ENCODE results near the gene BAIAP2L2. TPM values are rescaled to one million over a fixed set of nuclear protein-coding genes. Genes with fewer than 3 reads are reported as not detected.

The BAIAP2L2 gene
- polyA plus RNA-seq, 1 donor from 2014 or later = 2.3 TPM

GRCh38 chr22:38078046-38078840 is 32.2 kb downstream of the BAIAP2L2 start:
- TF ChIP-seq TAF1 (IDR thresholded peaks at IDR 0.05; ENCODE audit: low read depth) (no peak), POLR2AphosphoS5 (IDR thresholded peaks at IDR 0.05) (no peak), MXI1 (conservative IDR thresholded peaks at IDR 0.05; ENCODE audit: poor library complexity, severe bottlenecking) (no peak), EP300 (conservative IDR thresholded peaks at IDR 0.05; ENCODE audit: poor library complexity, severe bottlenecking) (no peak), RAD21 (conservative IDR thresholded peaks at IDR 0.05) (no peak), EZH2 (IDR thresholded peaks at IDR 0.05; ENCODE audit: borderline replicate concordance, insufficient read depth, low read length, poor library complexity, severe bottlenecking) (no peak), SMC3 (conservative IDR thresholded peaks at IDR 0.05; ENCODE audit: poor library complexity) (no peak), REST (IDR thresholded peaks at IDR 0.05; ENCODE audit: borderline replicate concordance) (no peak), CTCF (IDR thresholded peaks at IDR 0.05; ENCODE audit: poor library complexity, severe bottlenecking) (no peak)
- no peak overlapping the region for H3K4me3 ChIP-seq (ENCODE audit: low read length)
- H3K4me2 ChIP-seq (ENCODE audit: low read length) = no peak overlapping the region
- H3K9me2 ChIP-seq (ENCODE audit: insufficient read depth, low read length) = no peaks in the 10 kb centered on the region
- H3K9me3 ChIP-seq (ENCODE audit: low read length) = no peaks in the 10 kb centered on the region
- H3K27me3 ChIP-seq (ENCODE audit: insufficient read depth, low read depth, low read length) = peaks cover 16% of the 10 kb centered on the region
- no peaks in the 10 kb centered on the region for H3K79me2 ChIP-seq (replicated peaks; ENCODE audit: insufficient read depth, low read length)
- no peaks in the 10 kb centered on the region for H4K20me1 ChIP-seq (ENCODE audit: insufficient read depth)
- no peak overlapping the region for H2AFZ ChIP-seq (ENCODE audit: low read depth, low read length)
- H3K36me3 ChIP-seq (ENCODE audit: insufficient read depth, low read length) = no peaks in the 10 kb centered on the region
- H3K27ac ChIP-seq (ENCODE audit: low read length) = no peak overlapping the region
- H3K9ac ChIP-seq (ENCODE audit: low read length) = no peak overlapping the region
- H3F3A ChIP-seq (ENCODE audit: insufficient read depth, low read length, poor library complexity, severe bottlenecking) = no peaks in the 10 kb centered on the region

- Histone ChIP-seq H3K4me2 (ENCODE audit: low read length) (no peak overlapping the region), H3K27ac (ENCODE audit: low read length) (no peak overlapping the region), H4K20me1 (ENCODE audit: insufficient read depth) (no peaks in the 10 kb centered on the region), H3K9me3 (ENCODE audit: low read length) (no peaks in the 10 kb centered on the region), H2AFZ (ENCODE audit: low read depth, low read length) (no peak overlapping the region), H3K4me3 (ENCODE audit: low read length) (no peak overlapping the region), H3K79me2 (replicated peaks; ENCODE audit: insufficient read depth, low read length) (no peaks in the 10 kb centered on the region), H3K36me3 (ENCODE audit: insufficient read depth, low read length) (no peaks in the 10 kb centered on the region), H3K9ac (ENCODE audit: low read length) (no peak overlapping the region), H3K9me2 (ENCODE audit: insufficient read depth, low read length) (no peaks in the 10 kb centered on the region), H3F3A (ENCODE audit: insufficient read depth, low read length, poor library complexity, severe bottlenecking) (no peaks in the 10 kb centered on the region), H3K27me3 (ENCODE audit: insufficient read depth, low read depth, low read length) (peaks cover 16% of the 10 kb centered on the region)
- TF ChIP-seq CTCF (IDR thresholded peaks at IDR 0.05; ENCODE audit: poor library complexity, severe bottlenecking) = no peak
- no peak for TF ChIP-seq EZH2 (IDR thresholded peaks at IDR 0.05; ENCODE audit: borderline replicate concordance, insufficient read depth, low read length, poor library complexity, severe bottlenecking)
- TF ChIP-seq SMC3 (conservative IDR thresholded peaks at IDR 0.05; ENCODE audit: poor library complexity) = no peak
- no peak for TF ChIP-seq MXI1 (conservative IDR thresholded peaks at IDR 0.05; ENCODE audit: poor library complexity, severe bottlenecking)
- TF ChIP-seq TAF1 (IDR thresholded peaks at IDR 0.05; ENCODE audit: low read depth) = no peak
- no peak for TF ChIP-seq REST (IDR thresholded peaks at IDR 0.05; ENCODE audit: borderline replicate concordance)
- TF ChIP-seq POLR2AphosphoS5 (IDR thresholded peaks at IDR 0.05) = no peak
- no peak for TF ChIP-seq RAD21 (conservative IDR thresholded peaks at IDR 0.05)
- no peak for TF ChIP-seq EP300 (conservative IDR thresholded peaks at IDR 0.05; ENCODE audit: poor library complexity, severe bottlenecking)
Measured at GRCh38 chr22:38077595-38077994, 32.9 kb downstream of the BAIAP2L2 start.

All from neural cell (in vitro differentiated cells).